Transverse colon (tissue), 4 donors: Measurements from ENCODE around the gene RBM47. TPM values are rescaled to one million over a fixed set of nuclear protein-coding genes. Genes with fewer than 3 reads are reported as not detected.
"Not testable (repeated sequence)": the region's sequence is repeated elsewhere in the genome, so short reads cannot be mapped to it uniquely, and the experiment has no call there.

Source experiments
- DNase-seq: peaks from one replicate; pipeline ENCODE4 v3.0.0-alpha.2; 2019
- H3K27ac ChIP-seq, 4 donors: fragments of 200-600 bp; sonication (generic); 2 replicates each; pipeline ENCODE4 v1.5.1; 2016 to 2018; ENCODE audit warnings: inconsistent platforms in 4 of 4
- H3K27me3 ChIP-seq: fragments of 200-600 bp; sonication (generic); 2 replicates; pipeline ENCODE4 v1.5.1; 2017; ENCODE audit warnings: inconsistent platforms
- H3K36me3 ChIP-seq, 4 donors: fragments of 200-600 bp; sonication (generic); 2 replicates each; pipeline ENCODE4 v1.5.1; 2017 to 2019; ENCODE audit warnings: inconsistent platforms in 4 of 4
- H3K4me1 ChIP-seq, 4 donors: fragments of 200-600 bp; sonication (generic); 2 replicates each; pipeline ENCODE4 v1.5.1; 2017 to 2020; ENCODE audit warnings: inconsistent platforms in 4 of 4
- H3K4me3 ChIP-seq, 4 donors: fragments of 200-600 bp; sonication (generic); 1 replicate in 1 of 4; 2 replicates in 3 of 4; pipeline versions ENCODE4 v1.5.1 to v1.6.1; 2017 to 2019; ENCODE audit warnings: inconsistent platforms in 4 of 4
- H3K9me3 ChIP-seq, 2 donors: fragments of 200-600 bp; sonication (generic); 2 replicates each; pipeline ENCODE4 v1.5.1; 2017 to 2019; ENCODE audit warnings: inconsistent platforms in 2 of 2
- CTCF ChIP-seq, 5 experiments: fragments of 200-600 bp in 3 of 5; fragments of 450-650 bp in 2 of 5; sonication (generic) in 3 of 5; IDR thresholded peaks; 1 replicate in 2 of 5; 2 replicates in 3 of 5; pipeline ENCODE4 v1.5.1; 2016 to 2017; ENCODE audit warnings: antibody characterized with exemption in 5 of 5, inconsistent platforms in 3 of 5, mild to moderate bottlenecking in 2 of 5, moderate library complexity in 1 of 5
- EP300 ChIP-seq: sonication (generic); formaldehyde crosslinking; IDR thresholded peaks from one replicate; pipeline ENCODE4 v1.6.1; 2017; ENCODE audit warnings: antibody characterized with exemption, low read depth
- POLR2A ChIP-seq: fragments of 450-650 bp; IDR thresholded peaks from one replicate; pipeline ENCODE4 v1.6.1; 2016; ENCODE audit warnings: antibody characterized with exemption, mild to moderate bottlenecking, moderate library complexity
- POLR2AphosphoS5 ChIP-seq, 3 donors: sonication (generic); formaldehyde crosslinking; IDR thresholded peaks; one replicate each; pipeline ENCODE4 v1.6.1; 2016; ENCODE audit warnings: antibody characterized with exemption in 3 of 3
- WGBS, 2 donors: methylation state at CpG; one replicate each; pipeline ENCODE4 v1.1.5; 2018; ENCODE audit warnings: low coverage in 1 of 2; 5-methylcytosine and 5-hydroxymethylcytosine counted together
- in situ Hi-C, 4 donors: fragments of 200-750 bp; cut with MboI; loops; one replicate each; pipeline versions ENCODE4 v1.15.0 to v1.15.1; 2017; ENCODE audit warnings: low sequenced_read_pairs in 3 of 4, low pct_ligation_motif_present in 1 of 4, low pct_unique_long_range_greater_than_20kb in 1 of 4
- intact Hi-C: fragments of 100-400 bp; cut with DNase I; formaldehyde crosslinking; loops from one replicate; pipeline ENCODE4 v1.15.1; 2023; ENCODE audit warnings: low total_unique reads
- total RNA-seq, 4 donors: library from RNA; depleted of rRNA; stranded (reverse); fragments of >200 nt; gene quantifications; one replicate each; pipeline ENCODE4 v1.1.0, GENCODE V29; 2016

RBM47 gene
- total RNA-seq, 4 donors from 2014 or later = 273 to 667 (median 572) TPM

GRCh38 chr4:40546969-40547788 is 82.5 kb downstream of the RBM47 start:
- Histone ChIP-seq H3K27ac (peak overlapping the region; percentile 73 to 88 (median 83)), H3K27me3 (no peaks in the 10 kb centered on the region), H3K4me1 (peaks cover 23 to 62% (median 45%) of the 10 kb centered on the region in 4 donors), H3K4me3 (no peak overlapping the region), H3K36me3 (no peaks in the 10 kb centered on the region), H3K9me3 (no peaks in the 10 kb centered on the region)
- TF ChIP-seq CTCF (IDR thresholded peaks at IDR 0.05) (no peak), POLR2AphosphoS5 (IDR thresholded peaks at IDR 0.05) (peak in 2 of 3 donors; percentile 2 to 11), POLR2A (peak; percentile 26), EP300 (no peak)
- 52 to 71% methylated on average over 4 of the region's 4 CpGs for WGBS, 2 donors
- peak; percentile 27 for DNase-seq
- intact Hi-C loops = no loop called here
- in situ Hi-C loops = loop anchor here in 1 of 4 donors (25.0 kb wide), 1 partner anchor 165 kb away; no protein-coding TSS in a partner anchor

GRCh38 chr4:40546506-40546905 is 83.2 kb downstream of the RBM47 start:
- intact Hi-C loops (no loop called here), in situ Hi-C loops (loop anchor here in 1 of 4 donors (25.0 kb wide), 1 partner anchor 166 kb away; no protein-coding TSS in a partner anchor)
- Histone ChIP-seq H3K4me3 (no peak overlapping the region), H3K4me1 (peaks cover 23 to 60% (median 41%) of the 10 kb centered on the region in 4 donors), H3K9me3 (no peaks in the 10 kb centered on the region), H3K27ac (peak overlapping the region; percentile 73 to 88 (median 83)), H3K27me3 (no peaks in the 10 kb centered on the region), H3K36me3 (no peaks in the 10 kb centered on the region)
- 75 to 78% methylated on average over 2 to 4 of the region's 4 CpGs for WGBS, 2 donors
- DNase-seq = peak; percentile 75
- TF ChIP-seq POLR2AphosphoS5 (IDR thresholded peaks at IDR 0.05) = peak in 2 of 3 donors; percentile 11 to 73
- TF ChIP-seq EP300 = no peak
- no peak for TF ChIP-seq CTCF (IDR thresholded peaks at IDR 0.05)

GRCh38 chr4:40545487-40545886 is 84.2 kb downstream of the RBM47 start:
- 92 to 100% methylated on average over 5 to 6 of the region's 6 CpGs for WGBS, 2 donors
- H3K9me3 ChIP-seq, H3K27me3 ChIP-seq, DNase-seq, H3K4me3 ChIP-seq, intact Hi-C loops, H3K36me3 ChIP-seq: not testable (repeated sequence)
- Histone ChIP-seq H3K27ac (peak overlapping the region; percentile 73 to 88 (median 83)), H3K4me1 (peaks cover 14 to 59% (median 41%) of the 10 kb centered on the region in 4 donors)
- in situ Hi-C loops = loop anchor here in 1 of 4 donors (25.0 kb wide), 1 partner anchor 167 kb away; no protein-coding TSS in a partner anchor

- Histone ChIP-seq H3K9me3 (no peaks in the 10 kb centered on the region), H3K4me1 (peaks cover 5 to 56% (median 33%) of the 10 kb centered on the region in 4 donors), H3K36me3 (no peaks in the 10 kb centered on the region), H3K27me3 (no peaks in the 10 kb centered on the region), H3K27ac (no peak overlapping the region), H3K4me3 (no peak overlapping the region)
- intact Hi-C loops = no loop called here
- TF ChIP-seq CTCF (IDR thresholded peaks at IDR 0.05) (no peak), POLR2A (no peak), POLR2AphosphoS5 (IDR thresholded peaks at IDR 0.05) (no peak), EP300 (no peak)
- DNase-seq = no peak
- in situ Hi-C loops = loop anchor here in 1 of 4 donors (25.0 kb wide), 1 partner anchor 168 kb away; no protein-coding TSS in a partner anchor
- 60 to 90% methylated on average over 2 to 7 of the region's 7 CpGs for WGBS, 2 donors
Measured at GRCh38 chr4:40544221-40544620, 85.4 kb downstream of the RBM47 start.
